Vagina (tissue), 2 donors: Measurements from ENCODE around the gene SPRED1.

Experiments
- CTCF ChIP-seq, 3 experiments: fragments of 450-650 bp in 2 of 3; fragments of 200-600 bp in 1 of 3; sonication (generic) in 1 of 3; IDR thresholded peaks; one replicate each; pipeline ENCODE4 v1.5.1; 2017 to 2019; ENCODE audit warnings: antibody characterized with exemption in 3 of 3, mild to moderate bottlenecking in 2 of 3, moderate library complexity in 2 of 3
- POLR2A ChIP-seq, 2 donors: fragments of 450-650 bp; IDR thresholded peaks; one replicate each; pipeline ENCODE4 v1.6.1; 2017; ENCODE audit warnings: antibody characterized with exemption in 2 of 2, mild to moderate bottlenecking in 2 of 2, moderate library complexity in 2 of 2
- POLR2AphosphoS5 ChIP-seq, 2 donors: sonication (generic); formaldehyde crosslinking; IDR thresholded peaks; one replicate each; pipeline ENCODE4 v1.9.0; 2017; ENCODE audit warnings: antibody characterized with exemption in 2 of 2, mild to moderate bottlenecking in 2 of 2, low read depth in 1 of 2; ENCODE audit not compliant: insufficient read depth in 1 of 2

GRCh38 chr15:38213356-38213755 is 39.3 kb upstream of the SPRED1 start:
- TF ChIP-seq CTCF (IDR thresholded peaks at IDR 0.05) (no peak), POLR2A (IDR thresholded peaks at IDR 0.05) (no peak), POLR2AphosphoS5 (IDR thresholded peaks at IDR 0.05; ENCODE audit: insufficient read depth in 1 of 2, low read depth in 1 of 2) (no peak)
